ENCODE measurements around the gene DACT2. TPM values are rescaled to one million over a fixed set of nuclear protein-coding genes. Genes with fewer than 3 reads are reported as not detected.
"Not testable (repeated sequence)": the region's sequence is repeated elsewhere in the genome, so short reads cannot be mapped to it uniquely, and the experiment has no call there.

DACT2 gene
- total RNA-seq, 1 donor from 2014 or later: 1.4 TPM

DNA sequence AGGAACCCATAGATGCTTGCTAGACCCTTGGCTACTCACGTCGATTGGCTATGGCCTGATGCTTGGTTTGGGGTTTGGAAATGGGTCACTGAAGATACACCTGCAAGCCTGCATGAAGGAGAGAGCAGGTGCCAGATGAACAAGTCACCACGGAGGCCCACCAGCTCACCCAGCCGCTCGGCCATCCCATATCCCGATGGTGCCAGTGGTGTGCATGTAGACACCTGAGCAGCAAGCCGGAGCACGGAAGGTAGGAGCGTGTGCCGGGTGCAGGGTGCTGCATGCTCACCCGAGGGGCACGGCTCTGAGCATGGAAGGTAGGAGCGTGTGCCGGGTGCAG, 35.9 kb downstream of the DACT2 start:
- Mint-ChIP-seq H3K4me3 (ENCODE audit: unreplicated experiment) (no peak overlapping the region), H3K27me3 (ENCODE audit: unreplicated experiment) (peaks cover 42% of the 10 kb centered on the region), H3K27ac (ENCODE audit: unreplicated experiment) (no peak overlapping the region), H3K9me3 (ENCODE audit: unreplicated experiment) (no peaks in the 10 kb centered on the region), H3K36me3 (ENCODE audit: unreplicated experiment) (no peaks in the 10 kb centered on the region), H3K4me1 (ENCODE audit: unreplicated experiment) (peaks cover 7% of the 10 kb centered on the region)
- TF ChIP-seq, protein P1, sequence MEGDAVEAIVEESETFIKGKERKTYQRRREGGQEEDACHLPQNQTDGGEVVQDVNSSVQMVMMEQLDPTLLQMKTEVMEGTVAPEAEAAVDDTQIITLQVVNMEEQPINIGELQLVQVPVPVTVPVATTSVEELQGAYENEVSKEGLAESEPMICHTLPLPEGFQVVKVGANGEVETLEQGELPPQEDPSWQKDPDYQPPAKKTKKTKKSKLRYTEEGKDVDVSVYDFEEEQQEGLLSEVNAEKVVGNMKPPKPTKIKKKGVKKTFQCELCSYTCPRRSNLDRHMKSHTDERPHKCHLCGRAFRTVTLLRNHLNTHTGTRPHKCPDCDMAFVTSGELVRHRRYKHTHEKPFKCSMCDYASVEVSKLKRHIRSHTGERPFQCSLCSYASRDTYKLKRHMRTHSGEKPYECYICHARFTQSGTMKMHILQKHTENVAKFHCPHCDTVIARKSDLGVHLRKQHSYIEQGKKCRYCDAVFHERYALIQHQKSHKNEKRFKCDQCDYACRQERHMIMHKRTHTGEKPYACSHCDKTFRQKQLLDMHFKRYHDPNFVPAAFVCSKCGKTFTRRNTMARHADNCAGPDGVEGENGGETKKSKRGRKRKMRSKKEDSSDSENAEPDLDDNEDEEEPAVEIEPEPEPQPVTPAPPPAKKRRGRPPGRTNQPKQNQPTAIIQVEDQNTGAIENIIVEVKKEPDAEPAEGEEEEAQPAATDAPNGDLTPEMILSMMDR (IDR thresholded peaks at IDR 0.05): no peak
- DNase-seq (ENCODE audit: extremely low spot score, unreplicated experiment): no peak

DNA sequence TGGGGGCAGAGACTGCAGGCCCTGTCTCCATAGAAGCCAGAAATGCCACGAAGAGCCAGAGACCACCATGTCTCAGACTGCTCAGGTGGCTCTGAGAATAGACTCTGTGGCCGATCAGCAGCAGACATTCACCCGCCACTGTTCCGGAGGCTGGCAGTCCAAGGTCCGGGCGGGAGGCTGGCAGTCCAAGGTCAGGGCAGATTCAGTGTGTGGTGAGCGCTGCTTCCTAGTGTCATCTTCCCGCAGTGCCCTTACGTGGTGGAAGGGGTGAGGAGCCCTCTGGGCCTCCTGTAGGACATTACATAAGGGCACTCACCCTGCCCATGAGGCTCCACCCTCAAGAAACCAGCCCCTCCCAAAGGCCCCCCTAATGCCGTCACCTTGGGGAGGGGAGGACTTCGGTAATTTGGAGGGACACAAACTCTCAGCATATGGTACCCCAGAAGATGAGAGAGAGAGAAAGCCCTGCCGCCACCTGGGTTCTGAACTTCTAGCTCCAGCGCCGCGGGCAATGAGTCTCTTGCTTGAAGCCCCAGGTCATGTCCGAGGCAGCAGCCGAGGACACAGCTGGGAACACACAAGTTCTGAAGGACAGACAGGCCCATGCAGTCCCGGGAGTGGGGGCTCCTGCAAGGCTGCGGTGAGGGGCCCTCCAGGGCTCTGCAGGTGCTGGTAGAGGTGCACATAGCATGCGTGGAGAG, 36.4 kb downstream of the DACT2 start:
- H3K27me3 Mint-ChIP-seq (ENCODE audit: unreplicated experiment): peaks cover 42% of the 10 kb centered on the region
- H3K9me3 Mint-ChIP-seq (ENCODE audit: unreplicated experiment): no peaks in the 10 kb centered on the region
- no peak overlapping the region for H3K4me3 Mint-ChIP-seq (ENCODE audit: unreplicated experiment)
- TF ChIP-seq, protein P1 (IDR thresholded peaks at IDR 0.05): no peak
- peaks cover 7% of the 10 kb centered on the region for H3K4me1 Mint-ChIP-seq (ENCODE audit: unreplicated experiment)
- DNase-seq (ENCODE audit: extremely low spot score, unreplicated experiment): peak; percentile 77
- H3K36me3 Mint-ChIP-seq (ENCODE audit: unreplicated experiment): no peaks in the 10 kb centered on the region
- H3K27ac Mint-ChIP-seq (ENCODE audit: unreplicated experiment): no peak overlapping the region

DNA sequence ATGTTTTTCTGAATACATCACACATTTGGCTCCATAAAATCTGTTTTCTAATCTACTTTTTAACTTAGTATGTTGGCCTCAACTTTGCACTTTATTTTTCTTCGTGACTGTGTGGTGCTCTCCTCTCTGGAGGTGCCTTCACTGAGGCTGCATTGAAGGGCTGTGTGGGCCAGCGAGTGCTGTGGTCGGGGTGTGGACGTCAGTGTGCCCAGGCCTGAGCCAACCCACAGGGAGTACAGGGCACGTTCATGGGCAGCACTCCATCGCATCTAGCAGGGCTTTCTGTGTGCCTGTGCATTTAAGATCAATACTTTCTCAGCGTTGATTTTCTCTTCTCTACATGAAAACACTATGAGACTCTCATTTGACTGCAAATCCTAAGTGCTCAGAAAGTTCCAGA, 37.8 kb downstream of the DACT2 start:
- H3K4me1 Mint-ChIP-seq (ENCODE audit: unreplicated experiment): peaks cover 7% of the 10 kb centered on the region
- no peak for DNase-seq (ENCODE audit: extremely low spot score, unreplicated experiment)
- no peak overlapping the region for H3K4me3 Mint-ChIP-seq (ENCODE audit: unreplicated experiment)
- TF ChIP-seq, protein P1 (IDR thresholded peaks at IDR 0.05): no peak
- H3K36me3 Mint-ChIP-seq (ENCODE audit: unreplicated experiment): no peaks in the 10 kb centered on the region
- H3K9me3 Mint-ChIP-seq (ENCODE audit: unreplicated experiment): no peaks in the 10 kb centered on the region
- H3K27me3 Mint-ChIP-seq (ENCODE audit: unreplicated experiment): peaks cover 43% of the 10 kb centered on the region
- H3K27ac Mint-ChIP-seq (ENCODE audit: unreplicated experiment): no peak overlapping the region

DNA sequence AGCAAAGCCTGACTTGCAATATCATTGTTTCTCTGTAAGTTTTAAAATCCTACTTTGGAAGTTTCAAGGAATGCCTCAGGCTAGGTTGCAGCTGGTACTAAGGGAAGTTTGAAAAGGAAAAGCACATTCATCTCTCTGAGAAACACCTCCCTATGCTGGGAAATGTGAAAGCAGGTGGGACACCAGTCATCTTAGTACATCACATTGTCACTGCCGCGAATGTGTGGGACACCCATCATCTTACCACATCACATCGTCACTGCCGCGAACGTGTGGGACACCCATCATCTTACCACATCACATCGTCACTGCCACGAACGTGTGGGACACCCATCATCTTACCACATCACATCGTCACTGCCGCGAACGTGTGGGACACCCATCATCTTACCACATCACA, 38.3 kb downstream of the DACT2 start:
- H3K4me1 Mint-ChIP-seq (ENCODE audit: unreplicated experiment); H3K36me3 Mint-ChIP-seq (ENCODE audit: unreplicated experiment); DNase-seq (ENCODE audit: extremely low spot score, unreplicated experiment); H3K4me3 Mint-ChIP-seq (ENCODE audit: unreplicated experiment); H3K27ac Mint-ChIP-seq (ENCODE audit: unreplicated experiment); H3K9me3 Mint-ChIP-seq (ENCODE audit: unreplicated experiment): not testable (repeated sequence)
- H3K27me3 Mint-ChIP-seq (ENCODE audit: unreplicated experiment): peaks cover 45% of the 10 kb centered on the region

DNA sequence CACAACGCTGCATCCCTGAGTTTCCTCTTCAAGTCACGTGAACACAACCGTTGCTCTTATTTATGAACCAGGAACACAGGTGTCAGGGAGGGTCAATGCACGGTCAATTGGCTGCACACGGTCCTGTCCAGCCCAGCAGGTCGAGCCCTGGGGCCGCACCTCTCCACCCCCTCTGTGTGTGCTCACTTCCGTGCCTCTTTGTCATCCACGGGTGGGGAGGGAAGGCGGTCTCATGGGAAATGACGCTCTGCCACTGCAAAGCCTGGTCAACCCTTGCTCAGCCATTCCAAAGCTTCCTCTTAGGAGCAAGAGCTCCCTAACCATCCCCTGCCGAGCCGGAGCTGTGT, 38.7 kb downstream of the DACT2 start:
- no peak overlapping the region for H3K4me3 Mint-ChIP-seq (ENCODE audit: unreplicated experiment)
- H3K36me3 Mint-ChIP-seq (ENCODE audit: unreplicated experiment): no peaks in the 10 kb centered on the region
- DNase-seq (ENCODE audit: extremely low spot score, unreplicated experiment): no peak
- H3K27me3 Mint-ChIP-seq (ENCODE audit: unreplicated experiment): peaks cover 44% of the 10 kb centered on the region
- TF ChIP-seq, protein P1 (IDR thresholded peaks at IDR 0.05): no peak
- peaks cover 7% of the 10 kb centered on the region for H3K4me1 Mint-ChIP-seq (ENCODE audit: unreplicated experiment)
- no peaks in the 10 kb centered on the region for H3K9me3 Mint-ChIP-seq (ENCODE audit: unreplicated experiment)
- no peak overlapping the region for H3K27ac Mint-ChIP-seq (ENCODE audit: unreplicated experiment)

Measured in osteocyte (in vitro differentiated cells).